Lung (tissue), 12 donors: ENCODE measurements around the gene PTPN22. TPM values are rescaled to one million over a fixed set of nuclear protein-coding genes. Genes with fewer than 3 reads are reported as not detected.

ENCODE experiments used
- ATAC-seq: fragments of 200-7000 bp; cut with Tn5 transposase; one replicate; pipeline ENCODE4 v1.9.1; 2020; ENCODE audit warnings: moderate number of reproducible peaks; ENCODE audit not compliant: insufficient read depth, low FRiP score
- DNase-seq, 3 donors: peaks; one replicate each; pipeline ENCODE4 v3.0.0-alpha.2; 2013 to 2017
- H3K27ac ChIP-seq, 2 donors: one replicate each; pipeline ENCODE4 v1.5.1; 2013; ENCODE audit warnings: mild to moderate bottlenecking in 2 of 2, moderate library complexity in 2 of 2, control low read depth in 1 of 2, inconsistent platforms in 1 of 2, low read depth in 1 of 2, low read length in 1 of 2
- H3K27me3 ChIP-seq, 3 donors: one replicate each; pipeline ENCODE4 v1.5.1; 2013; ENCODE audit warnings: low read length in 2 of 3; ENCODE audit not compliant: control insufficient read depth in 3 of 3, insufficient read depth in 3 of 3
- H3K36me3 ChIP-seq, 4 donors: one replicate each; pipeline ENCODE4 v1.5.1; 2013; ENCODE audit warnings: low read length in 4 of 4, mild to moderate bottlenecking in 1 of 4, moderate library complexity in 1 of 4; ENCODE audit not compliant: control insufficient read depth in 4 of 4, insufficient read depth in 4 of 4
- H3K4me1 ChIP-seq, 5 donors: one replicate each; pipeline ENCODE4 v1.5.1; 2013; ENCODE audit warnings: low read length in 5 of 5, mild to moderate bottlenecking in 2 of 5, moderate library complexity in 1 of 5; ENCODE audit not compliant: control insufficient read depth in 5 of 5, insufficient read depth in 5 of 5
- H3K4me3 ChIP-seq: one replicate; pipeline ENCODE4 v1.5.1; 2013; ENCODE audit warnings: mild to moderate bottlenecking, control low read depth, moderate library complexity
- H3K9ac ChIP-seq, 2 donors: one replicate each; pipeline ENCODE4 v1.5.1; 2013; ENCODE audit warnings: low read length in 2 of 2, control low read depth in 1 of 2; ENCODE audit not compliant: insufficient read depth in 1 of 2
- H3K9me3 ChIP-seq, 4 donors: one replicate each; pipeline ENCODE4 v1.5.1; 2013; ENCODE audit warnings: low read length in 3 of 4, mild to moderate bottlenecking in 1 of 4, moderate library complexity in 1 of 4; ENCODE audit not compliant: control insufficient read depth in 4 of 4, insufficient read depth in 3 of 4
- CTCF ChIP-seq: IDR thresholded peaks from 2 replicates; pipeline ENCODE4 v1.5.1; 2012; ENCODE audit warnings: mild to moderate bottlenecking; ENCODE audit errors: control extremely low read depth, extremely low read depth
- WGBS, 2 donors: extraction: QIAGEN DNeasy Blood & Tissue Kit; methylation state at CpG; one replicate each; pipeline ENCODE4 v1.1.7; 2013; 5-methylcytosine and 5-hydroxymethylcytosine counted together
- polyA plus RNA-seq, 2 donors: library from polyadenylated mRNA; stranded (reverse); fragments of 200-250 nt; gene quantifications; one replicate each; pipeline ENCODE4 v1.2.1, GENCODE V29; 2013
- total RNA-seq, 2 donors: library from RNA; depleted of rRNA in 1 of 2; stranded (reverse); fragments of >200 nt in 1 of 2; gene quantifications; one replicate each; pipeline ENCODE4 v1.2.1, GENCODE V29; 2014 to 2021
- donor health status: control.
- donor health status: control.
- donor health status: Bipolar disorder and iron deficiency.
- donor health status: healthy.
- donor health status: DM: yes; HTN: yes; CAD: no.

Gene PTPN22
- total and polyA plus RNA-seq, 4 donors: 4.2 to 7.0 (median 6.1) TPM

GRCh38 chr1:113879739-113880038 is 8.2 kb upstream of the PTPN22 start:
- DNase-seq (no peak), ATAC-seq (no peak)
- H3K4me1 ChIP-seq: no peaks in the 10 kb centered on the region
- TF ChIP-seq CTCF: no peak
- WGBS, 2 donors: 92 to 95% methylated on average over 4 of the region's 4 CpGs
- H3K36me3 ChIP-seq: no peaks in the 10 kb centered on the region
- H3K4me3 ChIP-seq: no peak overlapping the region
- no peaks in the 10 kb centered on the region for H3K27me3 ChIP-seq
- no peaks in the 10 kb centered on the region for H3K9me3 ChIP-seq
- no peak overlapping the region for H3K27ac ChIP-seq
- H3K9ac ChIP-seq: no peak overlapping the region

GRCh38 chr1:113876176-113876575 is 4.7 kb upstream of the PTPN22 start:
- WGBS, 2 donors: 97 to 99% methylated on average over 5 of the region's 5 CpGs

GRCh38 chr1:113875714-113876113 is 4.2 kb upstream of the PTPN22 start:
- Histone ChIP-seq H3K27me3 (no peaks in the 10 kb centered on the region), H3K9ac (no peak overlapping the region), H3K27ac (no peak overlapping the region), H3K4me3 (no peak overlapping the region), H3K36me3 (no peaks in the 10 kb centered on the region), H3K9me3 (no peaks in the 10 kb centered on the region), H3K4me1 (no peaks in the 10 kb centered on the region)
- WGBS, 2 donors: 89 to 96% methylated on average over 2 of the region's 2 CpGs
- DNase-seq (no peak), ATAC-seq (no peak)
- no peak for TF ChIP-seq CTCF

More at GRCh38 chr1:113876176-113876575, 4.7 kb upstream of the PTPN22 start:
- no peaks in the 10 kb centered on the region for H3K27me3 ChIP-seq
- no peaks in the 10 kb centered on the region for H3K9me3 ChIP-seq
- ATAC-seq: no peak
- no peaks in the 10 kb centered on the region for H3K4me1 ChIP-seq
- H3K36me3 ChIP-seq: no peaks in the 10 kb centered on the region
- no peak for TF ChIP-seq CTCF
- no peak overlapping the region for H3K4me3 ChIP-seq
- no peak overlapping the region for H3K27ac ChIP-seq
- no peak overlapping the region for H3K9ac ChIP-seq
- DNase-seq: no peak
